Measurements from ENCODE around the gene SAFB2.

- TF ChIP-seq CTCF (IDR thresholded peaks at IDR 0.05 in 4 of 5, conservative IDR thresholded peaks at IDR 0.05 in 1 of 5): no peak
- no peak for TF ChIP-seq POLR2A (IDR thresholded peaks at IDR 0.05)
Observed at GRCh38 chr19:5612891-5613865, 9.4 kb downstream of the SAFB2 start.
